Karpas-422 (cell line): ENCODE measurements around the gene IGSF21. TPM values are rescaled to one million over a fixed set of nuclear protein-coding genes. Genes with fewer than 3 reads are reported as not detected.

Experiments used
- DNase-seq: peaks from one replicate; pipeline ENCODE4 v3.0.0-alpha.2; 2015
- H2AFZ ChIP-seq: fragments of 200-600 bp; sonication (generic); 2 replicates; pipeline ENCODE4 v1.6.1; 2014; ENCODE audit warnings: antibody characterized with exemption, low read length, mixed read lengths
- H3K27ac ChIP-seq: fragments of 200-600 bp; sonication (generic); 2 replicates; pipeline ENCODE4 v1.5.1; 2014; ENCODE audit warnings: mild to moderate bottlenecking, low read length, moderate library complexity
- H3K27me3 ChIP-seq: fragments of 200-600 bp; sonication (generic); 2 replicates; pipeline ENCODE4 v1.6.1; 2014; ENCODE audit warnings: low read length, mixed read lengths
- H3K36me3 ChIP-seq: fragments of 200-600 bp; sonication (generic); 2 replicates; pipeline ENCODE4 v1.6.1; 2014; ENCODE audit warnings: low read length, mixed read lengths; ENCODE audit not compliant: insufficient read depth
- H3K4me1 ChIP-seq: fragments of 200-600 bp; sonication (generic); 2 replicates; pipeline ENCODE4 v1.6.1; 2014; ENCODE audit warnings: mild to moderate bottlenecking, low read length, mixed read lengths
- H3K4me2 ChIP-seq: fragments of 200-600 bp; sonication (generic); 2 replicates; pipeline ENCODE4 v1.6.1; 2014; ENCODE audit warnings: low read length, low read depth, mild to moderate bottlenecking; ENCODE audit not compliant: poor library complexity, severe bottlenecking
- H3K4me3 ChIP-seq: fragments of 200-600 bp; sonication (generic); 2 replicates; pipeline ENCODE4 v1.5.1; 2014; ENCODE audit warnings: mild to moderate bottlenecking, antibody characterized with exemption, low read length, mixed read lengths
- H3K79me2 ChIP-seq: fragments of 200-600 bp; sonication (generic); 2 replicates; pipeline ENCODE4 v1.6.1; 2014; ENCODE audit warnings: mild to moderate bottlenecking, low read length, mixed read lengths
- H3K9ac ChIP-seq: fragments of 200-600 bp; sonication (generic); 2 replicates; pipeline ENCODE4 v1.6.0; 2014; ENCODE audit warnings: low read length
- H3K9me2 ChIP-seq: fragments of 200-600 bp; sonication (generic), shearing (Covaris generic); replicated peaks from 2 replicates; pipeline ENCODE4 v1.6.0; 2014; ENCODE audit warnings: mild to moderate bottlenecking, low read length, moderate library complexity; ENCODE audit not compliant: insufficient read depth
- H3K9me3 ChIP-seq: fragments of 300-700, 200-600 bp; sonication (generic); 2 replicates; pipeline ENCODE4 v1.6.1; 2014; ENCODE audit warnings: low read length, mixed read lengths
- H4K20me1 ChIP-seq: fragments of 200-600 bp; sonication (generic); 2 replicates; pipeline ENCODE4 v1.6.1; 2014; ENCODE audit warnings: mild to moderate bottlenecking, antibody characterized with exemption, low read length, low read depth; ENCODE audit not compliant: insufficient read depth
- total RNA-seq: library from RNA; depleted of rRNA; stranded (reverse); fragments of >200 nt; shearing (Covaris generic); gene quantifications from 2 replicates; pipeline ENCODE4 v1.2.3, GENCODE V29; 2014; ENCODE audit warnings: low replicate concordance

Gene IGSF21
- total RNA-seq, 1 experiment from 2014 or later: 0.26 TPM

- no peak overlapping the region for H3K27ac ChIP-seq
- H3K79me2 ChIP-seq: no peaks in the 10 kb centered on the region
- no peaks in the 10 kb centered on the region for H3K4me1 ChIP-seq
- no peak overlapping the region for H3K4me3 ChIP-seq
- no peaks in the 10 kb centered on the region for H3K27me3 ChIP-seq
- H3K9me2 ChIP-seq: no peaks in the 10 kb centered on the region
- H3K4me2 ChIP-seq: no peak overlapping the region
- H3K36me3 ChIP-seq: no peaks in the 10 kb centered on the region
- H4K20me1 ChIP-seq: no peaks in the 10 kb centered on the region
- DNase-seq: no peak
- no peak overlapping the region for H3K9ac ChIP-seq
- H2AFZ ChIP-seq: no peak overlapping the region
- no peaks in the 10 kb centered on the region for H3K9me3 ChIP-seq
Observed at GRCh38 chr1:18110598-18110939, 3.0 kb downstream of the IGSF21 start.

- no peak overlapping the region for H3K4me2 ChIP-seq
- DNase-seq: no peak
- H3K36me3 ChIP-seq: no peaks in the 10 kb centered on the region
- no peak overlapping the region for H3K4me3 ChIP-seq
- no peaks in the 10 kb centered on the region for H3K27me3 ChIP-seq
- H4K20me1 ChIP-seq: no peaks in the 10 kb centered on the region
- no peaks in the 10 kb centered on the region for H3K79me2 ChIP-seq
- no peaks in the 10 kb centered on the region for H3K9me2 ChIP-seq
- H3K4me1 ChIP-seq: no peaks in the 10 kb centered on the region
- H3K9me3 ChIP-seq: no peaks in the 10 kb centered on the region
- H2AFZ ChIP-seq: no peak overlapping the region
- no peak overlapping the region for H3K27ac ChIP-seq
- H3K9ac ChIP-seq: no peak overlapping the region
Observed at GRCh38 chr1:18110968-18111367, 3.4 kb downstream of the IGSF21 start.

- Histone ChIP-seq H3K4me3 (no peak overlapping the region), H3K9me2 (no peaks in the 10 kb centered on the region), H3K9me3 (no peaks in the 10 kb centered on the region), H2AFZ (no peak overlapping the region), H3K36me3 (no peaks in the 10 kb centered on the region), H3K27me3 (no peaks in the 10 kb centered on the region), H3K4me2 (no peak overlapping the region), H4K20me1 (no peaks in the 10 kb centered on the region), H3K4me1 (no peaks in the 10 kb centered on the region), H3K27ac (no peak overlapping the region), H3K79me2 (no peaks in the 10 kb centered on the region), H3K9ac (no peak overlapping the region)
- DNase-seq: no peak
Observed at GRCh38 chr1:18111605-18112297, 4.2 kb downstream of the IGSF21 start.

DNA sequence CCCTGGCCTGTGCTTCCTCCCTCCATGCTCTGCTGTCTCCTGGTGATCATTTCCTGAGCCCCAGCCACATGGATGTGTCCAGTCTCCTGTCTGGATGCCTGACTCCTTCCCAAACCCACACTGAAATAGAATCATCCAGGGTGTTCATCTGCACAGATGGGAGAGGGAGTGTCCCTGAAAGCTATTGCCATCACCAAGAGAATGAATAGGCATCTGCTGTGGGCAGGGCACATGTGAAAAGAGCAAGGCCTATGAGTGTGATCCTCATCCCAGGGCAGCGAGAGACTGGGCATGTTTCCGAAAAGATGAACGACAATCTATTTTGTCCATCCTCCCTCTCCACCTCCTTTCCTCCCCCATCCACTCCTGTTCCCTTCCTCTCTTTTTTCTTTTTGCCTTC is 5.0 kb downstream of the IGSF21 start:
- no peak overlapping the region for H3K4me3 ChIP-seq
- no peaks in the 10 kb centered on the region for H3K36me3 ChIP-seq
- no peaks in the 10 kb centered on the region for H4K20me1 ChIP-seq
- no peak overlapping the region for H3K4me2 ChIP-seq
- H3K27ac ChIP-seq: no peak overlapping the region
- no peaks in the 10 kb centered on the region for H3K79me2 ChIP-seq
- no peak overlapping the region for H2AFZ ChIP-seq
- no peaks in the 10 kb centered on the region for H3K9me3 ChIP-seq
- no peak for DNase-seq
- H3K9ac ChIP-seq: no peak overlapping the region
- no peaks in the 10 kb centered on the region for H3K27me3 ChIP-seq
- no peaks in the 10 kb centered on the region for H3K4me1 ChIP-seq
- H3K9me2 ChIP-seq: no peaks in the 10 kb centered on the region

DNA sequence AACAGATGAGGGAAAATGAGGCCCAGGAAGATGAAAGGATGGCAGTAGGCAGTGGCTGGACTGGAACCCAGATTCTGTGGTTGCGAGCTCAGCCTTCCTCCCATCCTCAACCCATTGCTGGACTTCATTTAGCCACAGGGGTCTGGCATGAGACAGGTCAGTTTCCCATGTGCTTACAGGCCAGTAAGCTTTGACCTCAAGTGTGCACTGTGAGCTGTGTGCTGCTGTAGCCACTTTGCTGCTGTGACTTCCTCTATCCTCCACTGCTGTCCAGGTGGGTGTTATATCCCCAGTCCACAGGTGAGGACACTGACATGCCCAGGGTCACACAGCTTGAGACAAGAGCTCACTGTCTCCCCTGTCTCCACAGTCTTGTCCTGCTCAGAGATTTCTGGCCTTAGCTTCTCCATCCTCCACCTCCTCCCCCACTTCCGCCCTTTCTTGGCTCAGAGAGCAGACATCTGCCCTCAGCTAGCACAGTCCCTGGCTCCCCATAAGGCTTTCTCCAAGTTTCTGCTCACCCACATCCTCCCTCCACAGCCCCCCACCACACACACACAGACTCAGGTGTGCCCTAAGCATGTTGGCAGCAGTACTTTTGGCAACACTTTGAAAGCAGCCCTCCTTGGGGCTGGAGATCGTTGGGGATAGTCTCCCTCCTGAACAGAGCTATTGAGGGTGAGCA is 7.3 kb downstream of the IGSF21 start:
- Histone ChIP-seq H3K36me3 (no peaks in the 10 kb centered on the region), H3K4me1 (no peaks in the 10 kb centered on the region), H3K9me3 (no peaks in the 10 kb centered on the region), H3K27me3 (no peaks in the 10 kb centered on the region), H3K9ac (no peak overlapping the region), H3K4me3 (no peak overlapping the region), H3K27ac (no peak overlapping the region), H4K20me1 (no peaks in the 10 kb centered on the region), H3K79me2 (no peaks in the 10 kb centered on the region), H3K4me2 (no peak overlapping the region), H3K9me2 (no peaks in the 10 kb centered on the region), H2AFZ (no peak overlapping the region)
- no peak for DNase-seq

- no peak overlapping the region for H3K27ac ChIP-seq
- H3K4me2 ChIP-seq: no peak overlapping the region
- H3K9ac ChIP-seq: no peak overlapping the region
- H3K9me3 ChIP-seq: no peaks in the 10 kb centered on the region
- H3K4me3 ChIP-seq: no peak overlapping the region
- H3K36me3 ChIP-seq: no peaks in the 10 kb centered on the region
- no peaks in the 10 kb centered on the region for H3K9me2 ChIP-seq
- H4K20me1 ChIP-seq: no peaks in the 10 kb centered on the region
- no peaks in the 10 kb centered on the region for H3K27me3 ChIP-seq
- H2AFZ ChIP-seq: no peak overlapping the region
- DNase-seq: no peak
- H3K79me2 ChIP-seq: no peaks in the 10 kb centered on the region
- H3K4me1 ChIP-seq: no peaks in the 10 kb centered on the region
Observed at GRCh38 chr1:18116777-18117176, 9.2 kb downstream of the IGSF21 start.

GRCh38 chr1:18118078-18118477 is 10.5 kb downstream of the IGSF21 start:
- H4K20me1 ChIP-seq: no peaks in the 10 kb centered on the region
- H3K79me2 ChIP-seq: no peaks in the 10 kb centered on the region
- no peak overlapping the region for H3K4me3 ChIP-seq
- H3K9me2 ChIP-seq: no peaks in the 10 kb centered on the region
- no peak for DNase-seq
- H3K36me3 ChIP-seq: no peaks in the 10 kb centered on the region
- no peak overlapping the region for H3K9ac ChIP-seq
- no peaks in the 10 kb centered on the region for H3K9me3 ChIP-seq
- H2AFZ ChIP-seq: no peak overlapping the region
- H3K27me3 ChIP-seq: no peaks in the 10 kb centered on the region
- H3K27ac ChIP-seq: no peak overlapping the region
- H3K4me2 ChIP-seq: no peak overlapping the region
- no peaks in the 10 kb centered on the region for H3K4me1 ChIP-seq

DNA sequence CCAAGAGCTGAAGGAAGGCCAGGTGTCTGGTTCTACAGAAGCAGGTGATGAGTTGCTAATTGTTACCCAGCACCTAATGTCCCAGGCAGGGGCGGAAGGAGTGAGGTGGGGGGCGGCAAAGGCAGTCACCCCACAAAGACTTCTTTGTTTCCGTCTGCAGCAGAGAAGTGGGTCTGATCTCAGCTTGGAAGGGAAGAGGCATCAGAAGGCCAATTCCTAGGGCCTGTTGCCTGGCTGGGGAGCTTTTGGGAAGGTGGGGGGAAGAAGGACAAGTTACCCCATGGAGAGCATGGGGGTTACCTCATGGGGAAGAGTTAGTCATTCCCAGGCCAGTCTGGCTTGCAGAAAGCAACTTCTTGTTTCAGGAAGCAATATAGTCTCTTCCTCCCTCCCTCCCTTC is 10.9 kb downstream of the IGSF21 start:
- H3K9ac ChIP-seq: no peak overlapping the region
- no peaks in the 10 kb centered on the region for H3K79me2 ChIP-seq
- no peaks in the 10 kb centered on the region for H4K20me1 ChIP-seq
- no peak for DNase-seq
- no peaks in the 10 kb centered on the region for H3K9me3 ChIP-seq
- no peaks in the 10 kb centered on the region for H3K4me1 ChIP-seq
- H3K27me3 ChIP-seq: no peaks in the 10 kb centered on the region
- H3K27ac ChIP-seq: no peak overlapping the region
- no peak overlapping the region for H3K4me3 ChIP-seq
- no peaks in the 10 kb centered on the region for H3K9me2 ChIP-seq
- H3K36me3 ChIP-seq: no peaks in the 10 kb centered on the region
- no peak overlapping the region for H2AFZ ChIP-seq
- no peak overlapping the region for H3K4me2 ChIP-seq
